Measurements from ENCODE around the gene PUS1. TPM values are rescaled to one million over a fixed set of nuclear protein-coding genes. Genes with fewer than 3 reads are reported as not detected.
"Not testable (repeated sequence)": the region's sequence is repeated elsewhere in the genome, so short reads cannot be mapped to it uniquely, and the experiment has no call there.

PUS1 gene
- polyA plus RNA-seq, 1 experiment = 11.4 TPM

GRCh38 chr12:131981388-131981787 is 52.3 kb downstream of the PUS1 start:
- H3K27me3 ChIP-seq (ENCODE audit: control insufficient read depth, insufficient read depth, low read length) = no peaks in the 10 kb centered on the region
- H3K27ac ChIP-seq (ENCODE audit: low read depth, low read length) = no peak overlapping the region
- DNase-seq (ENCODE audit: low read depth, low spot score) = no peak
- no peak for TF ChIP-seq CTCF (IDR thresholded peaks at IDR 0.05; ENCODE audit: low read depth, low read length)
- CTCF ChIA-PET = no interaction called here
- POLR2A ChIA-PET = no interaction called here
- H3K4me3 ChIP-seq (ENCODE audit: low read depth, low read length) = no peak overlapping the region
- no peaks in the 10 kb centered on the region; the same call in 1 of the 2 replicates for H3K9me3 ChIP-seq (ENCODE audit: control insufficient read depth, insufficient read depth, low read length)

- Histone ChIP-seq H3K27ac (ENCODE audit: low read depth, low read length) (no peak overlapping the region), H3K9me3 (ENCODE audit: control insufficient read depth, insufficient read depth, low read length) (no peaks in the 10 kb centered on the region; the same call in 1 of the 2 replicates), H3K27me3 (ENCODE audit: control insufficient read depth, insufficient read depth, low read length) (no peaks in the 10 kb centered on the region), H3K4me3 (ENCODE audit: low read depth, low read length) (no peak overlapping the region)
- ChIA-PET POLR2A (interaction anchor here (0.6 kb wide), 1 partner anchor 19 kb away, joined by 4 read pairs; no protein-coding TSS in a partner anchor), CTCF (no interaction called here)
- no peak for TF ChIP-seq CTCF (IDR thresholded peaks at IDR 0.05; ENCODE audit: low read depth, low read length)
- DNase-seq (ENCODE audit: low read depth, low spot score) = no peak
These were observed 53.0 kb downstream of the PUS1 start for GRCh38 chr12:131982041-131982440.

- CTCF ChIA-PET = interaction anchor here (1.1 kb wide), 1 partner anchor 19 kb away, joined by 3 read pairs; no protein-coding TSS in a partner anchor
- POLR2A ChIA-PET = interaction anchor here (0.6 kb wide), 1 partner anchor 18 kb away, joined by 4 read pairs; no protein-coding TSS in a partner anchor
- H3K27ac ChIP-seq (ENCODE audit: low read depth, low read length) = no peak overlapping the region
- H3K4me3 ChIP-seq (ENCODE audit: low read depth, low read length) = no peak overlapping the region
- no peaks in the 10 kb centered on the region for H3K27me3 ChIP-seq (ENCODE audit: control insufficient read depth, insufficient read depth, low read length)
- H3K9me3 ChIP-seq (ENCODE audit: control insufficient read depth, insufficient read depth, low read length) = no peaks in the 10 kb centered on the region; the same call in 1 of the 2 replicates
- no peak for DNase-seq (ENCODE audit: low read depth, low spot score)
- no peak for TF ChIP-seq CTCF (IDR thresholded peaks at IDR 0.05; ENCODE audit: low read depth, low read length)
These were observed 54.0 kb downstream of the PUS1 start for GRCh38 chr12:131983026-131983425.

GRCh38 chr12:131983554-131983953 is 54.5 kb downstream of the PUS1 start:
- CTCF ChIA-PET = interaction anchor here (1.1 kb wide), 1 partner anchor 19 kb away, joined by 3 read pairs; no protein-coding TSS in a partner anchor
- TF ChIP-seq CTCF (IDR thresholded peaks at IDR 0.05; ENCODE audit: low read depth, low read length) = no peak
- Histone ChIP-seq H3K4me3 (ENCODE audit: low read depth, low read length) (no peak overlapping the region), H3K27ac (ENCODE audit: low read depth, low read length) (no peak overlapping the region), H3K9me3 (ENCODE audit: control insufficient read depth, insufficient read depth, low read length) (no peaks in the 10 kb centered on the region; the same call in 1 of the 2 replicates), H3K27me3 (ENCODE audit: control insufficient read depth, insufficient read depth, low read length) (no peaks in the 10 kb centered on the region)
- no peak for DNase-seq (ENCODE audit: low read depth, low spot score)
- POLR2A ChIA-PET = no interaction called here

- CTCF ChIA-PET = no interaction called here
These were observed 55.3 kb downstream of the PUS1 start for GRCh38 chr12:131984334-131984733.

GRCh38 chr12:131985510-131985875 is 56.4 kb downstream of the PUS1 start:
- H3K27me3 ChIP-seq (ENCODE audit: control insufficient read depth, insufficient read depth, low read length); H3K4me3 ChIP-seq (ENCODE audit: low read depth, low read length); DNase-seq (ENCODE audit: low read depth, low spot score); H3K9me3 ChIP-seq (ENCODE audit: control insufficient read depth, insufficient read depth, low read length); H3K27ac ChIP-seq (ENCODE audit: low read depth, low read length); POLR2A ChIA-PET: not testable (repeated sequence)
- CTCF ChIA-PET = interaction anchor here (0.6 kb wide), 1 partner anchor 11 kb away, joined by 3 read pairs; no protein-coding TSS in a partner anchor

More at GRCh38 chr12:131984334-131984733, 55.3 kb downstream of the PUS1 start:
- H3K27ac ChIP-seq (ENCODE audit: low read depth, low read length) = no peak overlapping the region
- TF ChIP-seq CTCF (IDR thresholded peaks at IDR 0.05; ENCODE audit: low read depth, low read length) = no peak
- POLR2A ChIA-PET = no interaction called here
- H3K9me3 ChIP-seq (ENCODE audit: control insufficient read depth, insufficient read depth, low read length) = no peaks in the 10 kb centered on the region; the same call in 1 of the 2 replicates
- no peak for DNase-seq (ENCODE audit: low read depth, low spot score)
- H3K27me3 ChIP-seq (ENCODE audit: control insufficient read depth, insufficient read depth, low read length) = no peaks in the 10 kb centered on the region
- no peak overlapping the region for H3K4me3 ChIP-seq (ENCODE audit: low read depth, low read length)
